Measurements from ENCODE around the gene SMYD4. TPM values are rescaled to one million over a fixed set of nuclear protein-coding genes. Genes with fewer than 3 reads are reported as not detected.
"Not testable (repeated sequence)": the region's sequence is repeated elsewhere in the genome, so short reads cannot be mapped to it uniquely, and the experiment has no call there.

The SMYD4 gene
- total RNA-seq, 1 donor from 2014 or later, result 8.8 TPM

- intact Hi-C loops (cut with DNase I), result no loop called here
- no peak for DNase-seq (ENCODE audit: low spot score)
These were observed 64.1 kb downstream of the SMYD4 start for GRCh38 chr17:1765576-1765975.

- DNase-seq (ENCODE audit: low spot score), result not testable (repeated sequence)
- intact Hi-C loops (cut with DNase I), result loop anchor here (5.0 kb wide), 1 partner anchor 37 kb away; no protein-coding TSS in a partner anchor
These were observed 65.0 kb downstream of the SMYD4 start for GRCh38 chr17:1764705-1765104.

DNA sequence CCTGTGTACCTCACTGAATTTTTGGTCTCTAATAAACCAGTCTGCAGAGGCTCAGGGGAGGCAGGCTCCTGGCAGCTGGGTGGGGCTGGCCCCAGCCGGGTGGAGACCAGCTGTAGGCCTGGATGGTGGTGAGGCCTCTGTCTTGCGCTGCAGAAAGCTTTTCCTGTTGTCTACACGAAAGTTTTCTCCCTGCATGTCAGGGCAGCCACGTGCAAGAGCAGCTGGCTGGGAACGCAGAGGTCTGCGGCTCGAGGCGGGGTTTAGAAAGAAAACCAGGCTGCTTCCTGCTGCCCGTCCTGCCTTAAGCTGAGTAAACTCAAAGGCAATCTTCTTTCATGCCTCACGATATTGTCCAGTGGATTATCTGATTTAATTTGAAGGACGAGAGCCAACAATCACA is 65.4 kb downstream of the SMYD4 start:
- intact Hi-C loops (cut with DNase I), result loop anchor here (5.0 kb wide), 1 partner anchor 37 kb away; no protein-coding TSS in a partner anchor
- no peak for DNase-seq (ENCODE audit: low spot score)

DNA sequence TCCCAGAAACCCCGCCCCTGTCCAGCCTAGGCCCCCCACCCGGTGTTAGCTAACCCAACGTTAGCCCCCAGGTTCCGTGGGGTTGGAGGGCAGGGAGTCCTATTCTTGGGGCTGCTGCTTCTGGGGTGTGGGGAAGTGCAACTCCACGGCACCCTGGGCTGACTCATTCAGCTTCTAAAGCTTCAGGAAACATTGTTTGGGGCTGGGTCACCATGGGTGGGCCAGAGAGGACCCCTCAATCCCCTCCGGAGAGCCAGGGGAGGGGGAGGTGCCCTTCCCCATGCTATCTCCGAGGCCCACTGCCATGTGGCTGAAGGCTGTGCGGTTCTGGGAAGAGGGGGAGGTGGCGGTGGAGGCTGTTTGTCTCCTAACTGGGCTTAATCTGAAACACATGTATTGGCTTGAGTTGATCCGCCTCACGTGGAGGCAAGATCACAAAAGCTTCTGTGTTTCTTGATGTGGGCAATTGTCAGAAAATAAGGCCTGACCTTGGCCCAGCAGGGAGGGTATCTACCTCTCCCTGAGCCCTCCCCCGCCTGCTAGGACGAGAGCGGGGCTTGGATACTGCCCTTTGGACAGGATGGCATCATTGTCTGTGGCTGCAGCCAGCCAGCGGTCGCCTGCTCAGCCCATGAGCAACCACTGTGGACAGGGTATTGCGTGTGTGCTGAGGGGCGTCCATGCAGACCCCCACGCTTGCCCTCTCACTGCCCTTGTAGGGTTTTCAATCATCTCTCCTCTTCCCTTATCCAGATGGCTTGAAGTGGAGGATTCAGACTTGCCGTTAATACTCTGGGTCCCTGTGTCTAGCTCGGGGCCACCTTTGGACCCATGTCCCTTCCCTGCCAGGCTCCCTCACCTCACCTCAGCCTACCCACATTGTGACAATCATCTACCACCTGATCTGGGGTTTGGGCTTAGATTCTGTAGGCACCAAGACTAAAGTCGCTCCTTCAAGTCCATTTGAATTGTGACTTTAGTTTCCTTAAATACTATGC is 66.5 kb downstream of the SMYD4 start:
- no peak for DNase-seq (ENCODE audit: low spot score)
- intact Hi-C loops (cut with DNase I), result loop anchor here (5.0 kb wide), 1 partner anchor 36 kb away; no protein-coding TSS in a partner anchor

DNA sequence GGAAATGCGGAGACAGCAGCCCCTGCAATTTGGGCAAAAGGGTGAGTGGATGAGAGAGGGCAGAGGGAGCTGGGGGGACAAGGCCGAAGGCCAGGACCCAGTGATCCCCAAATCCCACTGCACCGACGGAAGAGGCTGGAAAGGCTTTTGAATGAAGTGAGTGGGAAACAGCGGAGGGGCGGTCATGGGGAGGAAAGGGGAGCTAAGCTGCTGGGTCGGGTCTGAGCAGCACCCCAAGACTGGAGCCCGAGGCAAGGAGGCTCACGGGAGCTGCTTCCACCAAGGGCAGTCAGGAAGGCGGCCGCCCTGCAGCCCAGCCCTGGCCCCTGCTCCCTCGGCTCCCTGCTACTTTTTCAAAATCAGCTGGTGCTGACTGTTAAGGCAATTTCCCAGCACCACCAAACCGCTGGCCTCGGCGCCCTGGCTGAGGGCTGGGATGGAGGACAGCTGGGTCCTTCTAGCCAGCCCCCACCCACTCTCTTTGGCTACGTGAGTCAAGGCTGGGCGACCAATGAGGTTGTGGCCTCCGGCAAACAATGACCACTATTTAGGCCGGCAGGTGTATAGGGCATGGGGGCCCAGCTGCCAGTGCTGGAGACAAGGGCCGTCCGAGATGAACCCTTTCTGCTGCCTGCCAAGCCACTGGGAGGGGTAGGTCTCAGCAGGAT is 67.3 kb downstream of the SMYD4 start:
- DNase-seq (ENCODE audit: low spot score), result no peak
- intact Hi-C loops (cut with DNase I), result loop anchor here (5.0 kb wide), 1 partner anchor 35 kb away; no protein-coding TSS in a partner anchor

DNA sequence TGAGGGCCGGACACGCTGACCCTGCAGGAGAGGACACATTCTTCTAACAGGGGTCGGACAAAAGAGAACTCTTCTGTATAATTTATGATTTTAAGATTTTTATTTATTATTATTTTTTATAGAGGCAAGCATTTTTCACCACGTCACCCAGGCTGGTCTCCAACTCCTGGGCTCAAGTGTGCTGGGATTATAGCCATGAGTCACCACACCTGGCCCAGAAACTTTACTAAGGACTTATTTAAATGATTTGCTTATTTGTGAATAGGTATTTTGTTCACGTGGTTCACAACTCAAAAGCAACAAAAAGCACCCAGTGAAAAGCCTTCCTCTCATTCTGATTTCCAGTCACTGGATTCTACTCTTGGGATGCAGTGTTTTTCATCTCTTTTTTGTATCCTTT is 70.2 kb downstream of the SMYD4 start:
- intact Hi-C loops (cut with DNase I), result no loop called here
- no peak for DNase-seq (ENCODE audit: low spot score)

DNA sequence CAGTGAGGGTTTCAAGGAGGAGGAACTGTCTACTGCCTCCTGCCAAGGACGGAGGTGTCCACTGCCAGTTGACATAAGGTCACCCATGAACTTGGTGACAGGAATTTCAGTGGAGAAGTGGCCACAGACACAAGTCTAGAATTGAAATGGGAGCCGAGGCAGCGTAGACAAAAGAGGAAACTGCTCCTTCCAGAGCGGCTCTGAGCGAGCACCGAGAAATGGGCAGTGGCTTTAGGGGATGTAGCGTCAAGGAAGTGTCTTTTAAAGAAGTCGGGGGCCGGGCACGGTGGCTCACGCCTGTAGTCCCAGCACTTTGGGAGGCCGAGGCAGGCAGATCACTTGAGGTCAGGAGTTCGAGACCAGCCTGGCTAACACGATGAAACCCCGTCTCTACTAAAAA is 70.9 kb downstream of the SMYD4 start:
- no peak for DNase-seq (ENCODE audit: low spot score)
- intact Hi-C loops (cut with DNase I), result no loop called here

DNA sequence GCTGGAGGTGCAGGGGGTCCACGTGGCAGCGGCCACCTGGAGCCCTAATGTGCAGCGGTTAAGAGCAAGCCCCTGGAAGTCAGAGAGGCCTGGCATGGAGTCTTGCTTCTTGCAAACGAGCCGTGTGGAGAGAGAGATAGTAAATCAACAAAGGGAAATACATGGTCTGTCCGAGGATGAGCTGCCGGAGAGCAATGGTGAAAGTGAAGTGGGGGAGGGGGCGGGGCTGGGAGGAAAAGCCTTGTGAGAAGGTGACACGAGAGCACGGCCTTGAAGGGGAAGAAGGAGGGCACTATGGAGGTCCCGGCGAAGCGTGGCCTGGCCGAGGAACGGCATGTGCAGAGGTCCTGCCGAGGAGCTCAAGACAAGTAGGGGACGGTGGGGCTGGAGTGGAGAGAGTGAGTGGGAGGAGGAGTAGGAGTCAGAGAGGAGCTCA is 73.9 kb downstream of the SMYD4 start:
- intact Hi-C loops (cut with DNase I), result no loop called here
- no peak for DNase-seq (ENCODE audit: low spot score)

DNA sequence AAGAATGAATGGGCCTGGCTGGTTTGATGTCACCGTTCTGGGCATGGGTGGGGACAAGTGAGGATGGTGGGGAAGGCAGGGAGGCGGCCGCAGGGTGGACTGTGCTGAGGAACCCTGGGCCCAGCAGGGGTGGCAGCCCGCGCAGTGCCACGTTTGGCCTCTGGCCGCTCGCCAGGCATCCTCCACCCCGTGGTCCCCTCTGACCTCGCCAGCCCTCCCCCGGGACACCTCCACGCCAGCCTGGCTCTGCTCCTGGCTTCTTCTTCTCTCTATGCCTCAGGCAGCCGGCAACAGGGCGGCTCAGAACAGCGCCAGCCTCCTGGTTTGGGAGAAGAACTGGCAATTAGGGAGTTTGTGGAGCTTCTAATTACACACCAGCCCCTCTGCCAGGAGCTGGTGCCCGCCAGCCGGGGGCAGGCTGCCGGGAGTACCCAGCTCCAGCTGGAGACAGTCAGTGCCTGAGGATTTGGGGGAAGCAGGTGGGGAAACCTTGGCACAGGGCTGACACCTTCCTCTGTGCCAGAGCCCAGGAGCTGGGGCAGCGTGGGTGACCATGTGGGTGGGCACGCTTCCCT is 74.4 kb downstream of the SMYD4 start:
- intact Hi-C loops (cut with DNase I), result no loop called here
- DNase-seq (ENCODE audit: low spot score), result no peak

GRCh38 chr17:1754430-1755112 is 75.1 kb downstream of the SMYD4 start:
- intact Hi-C loops (cut with DNase I), result no loop called here
- no peak for DNase-seq (ENCODE audit: low spot score)

DNA sequence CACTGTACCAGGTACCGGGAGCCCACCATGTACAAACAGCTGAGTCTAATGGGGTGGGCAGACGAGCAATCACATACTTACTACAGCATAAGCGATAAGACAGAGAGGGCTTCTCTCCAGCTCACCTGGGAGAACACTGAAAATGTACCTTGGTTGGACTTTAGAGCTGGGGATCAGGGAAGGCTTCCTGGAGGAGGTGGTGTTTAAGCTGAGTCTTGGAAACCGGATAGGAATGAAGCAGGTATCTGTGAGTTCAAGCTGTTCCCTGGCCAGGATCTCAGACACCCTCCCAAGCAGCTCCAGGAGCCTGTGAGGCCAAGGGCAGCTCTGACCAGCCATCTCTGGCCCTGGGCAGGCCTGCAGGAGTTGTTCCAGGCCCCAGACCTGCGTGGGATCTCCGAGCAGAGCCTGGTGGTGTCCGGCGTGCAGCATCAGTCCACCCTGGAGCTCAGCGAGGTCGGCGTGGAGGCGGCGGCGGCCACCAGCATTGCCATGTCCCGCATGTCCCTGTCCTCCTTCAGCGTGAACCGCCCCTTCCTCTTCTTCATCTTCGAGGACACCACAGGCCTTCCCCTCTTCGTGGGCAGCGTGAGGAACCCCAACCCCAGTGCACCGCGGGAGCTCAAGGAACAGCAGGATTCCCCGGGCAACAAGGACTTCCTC is 75.8 kb downstream of the SMYD4 start:
- DNase-seq (ENCODE audit: low spot score), result no peak

GRCh38 chr17:1752425-1753262 is 77.1 kb downstream of the SMYD4 start:
- intact Hi-C loops (cut with DNase I), result no loop called here
- no peak for DNase-seq (ENCODE audit: low spot score)

More for the DNA sequence above, 75.8 kb downstream of the SMYD4 start:
- intact Hi-C loops (cut with DNase I), result no loop called here

DNA sequence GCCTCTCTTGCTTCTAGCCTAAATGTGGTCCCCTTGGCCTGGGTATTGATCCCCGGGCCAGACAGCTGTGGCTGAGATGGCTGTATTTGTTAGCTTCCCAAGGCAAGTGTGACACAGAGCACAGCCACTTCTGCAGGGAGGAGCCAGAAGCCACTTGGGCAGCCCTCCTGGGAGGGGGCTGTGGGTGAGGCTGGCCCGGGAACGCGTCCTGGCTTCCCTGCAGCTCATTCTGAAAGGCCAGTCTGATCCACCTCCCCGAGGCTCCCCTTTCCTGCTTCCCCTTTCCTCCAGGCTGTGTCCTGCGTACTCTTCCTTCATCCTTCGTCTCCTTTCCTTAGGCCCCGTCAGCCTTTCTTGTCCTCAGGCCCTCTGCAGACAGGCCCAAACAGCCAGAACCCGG is 79.1 kb downstream of the SMYD4 start:
- intact Hi-C loops (cut with DNase I), result no loop called here
- no peak for DNase-seq (ENCODE audit: low spot score)

- intact Hi-C loops (cut with DNase I), result no loop called here
- DNase-seq (ENCODE audit: low spot score), result no peak
These were observed 82.6 kb downstream of the SMYD4 start for GRCh38 chr17:1746975-1747543.

GRCh38 chr17:1745513-1746020 is 84.1 kb downstream of the SMYD4 start:
- no peak for DNase-seq (ENCODE audit: low spot score)
- intact Hi-C loops (cut with DNase I), result no loop called here

- intact Hi-C loops (cut with DNase I), result no loop called here
- no peak for DNase-seq (ENCODE audit: low spot score)
These were observed 84.9 kb downstream of the SMYD4 start for GRCh38 chr17:1744551-1745512.

DNA sequence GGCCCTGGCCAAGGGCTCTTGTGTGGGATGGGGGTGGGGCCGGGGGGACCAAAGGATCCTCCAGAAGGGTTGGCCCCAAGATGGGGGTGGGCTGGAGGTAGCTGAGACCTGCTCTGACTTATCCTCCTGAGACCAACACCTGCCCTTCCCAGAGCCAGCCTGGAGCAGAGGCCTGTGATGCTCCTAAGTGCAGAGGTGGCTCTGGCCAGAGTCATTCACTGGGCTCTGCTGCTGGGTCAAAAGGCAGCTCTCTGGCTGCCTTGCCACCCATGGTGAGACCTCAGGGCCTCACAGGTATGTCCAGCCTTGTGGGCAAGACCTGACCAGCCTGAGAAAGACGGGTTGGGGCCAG is 86.6 kb downstream of the SMYD4 start:
- DNase-seq (ENCODE audit: low spot score), result no peak
- intact Hi-C loops (cut with DNase I), result no loop called here

Data from cardiac septum (tissue), 1 donor.